Measurements from ENCODE around the gene GSTM4. TPM values are rescaled to one million over a fixed set of nuclear protein-coding genes. Genes with fewer than 3 reads are reported as not detected.

Gene GSTM4
- total RNA-seq, 4 donors from 2014 or later, result 64.9 to 104 (median 94.8) TPM

- 60 to 62% methylated on average over 3 of the region's 3 CpGs for WGBS, 2 donors (ENCODE audit: low coverage in 1 of 2)
- H3K27ac ChIP-seq, result no peak overlapping the region
- intact Hi-C loops (cut with DNase I; ENCODE audit: low total_unique reads), result loop anchor here (5.0 kb wide), 1 partner anchor 130 kb away; no protein-coding TSS in a partner anchor
- no peak for DNase-seq
- H3K4me3 ChIP-seq, result no peak overlapping the region
- H3K36me3 ChIP-seq, result no peaks in the 10 kb centered on the region
- no peaks in the 10 kb centered on the region for H3K9me3 ChIP-seq
- H3K27me3 ChIP-seq, result no peaks in the 10 kb centered on the region
- peaks cover 0 to 9% (median 8%) of the 10 kb centered on the region in 4 donors for H3K4me1 ChIP-seq
- TF ChIP-seq, protein P1, sequence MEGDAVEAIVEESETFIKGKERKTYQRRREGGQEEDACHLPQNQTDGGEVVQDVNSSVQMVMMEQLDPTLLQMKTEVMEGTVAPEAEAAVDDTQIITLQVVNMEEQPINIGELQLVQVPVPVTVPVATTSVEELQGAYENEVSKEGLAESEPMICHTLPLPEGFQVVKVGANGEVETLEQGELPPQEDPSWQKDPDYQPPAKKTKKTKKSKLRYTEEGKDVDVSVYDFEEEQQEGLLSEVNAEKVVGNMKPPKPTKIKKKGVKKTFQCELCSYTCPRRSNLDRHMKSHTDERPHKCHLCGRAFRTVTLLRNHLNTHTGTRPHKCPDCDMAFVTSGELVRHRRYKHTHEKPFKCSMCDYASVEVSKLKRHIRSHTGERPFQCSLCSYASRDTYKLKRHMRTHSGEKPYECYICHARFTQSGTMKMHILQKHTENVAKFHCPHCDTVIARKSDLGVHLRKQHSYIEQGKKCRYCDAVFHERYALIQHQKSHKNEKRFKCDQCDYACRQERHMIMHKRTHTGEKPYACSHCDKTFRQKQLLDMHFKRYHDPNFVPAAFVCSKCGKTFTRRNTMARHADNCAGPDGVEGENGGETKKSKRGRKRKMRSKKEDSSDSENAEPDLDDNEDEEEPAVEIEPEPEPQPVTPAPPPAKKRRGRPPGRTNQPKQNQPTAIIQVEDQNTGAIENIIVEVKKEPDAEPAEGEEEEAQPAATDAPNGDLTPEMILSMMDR (IDR thresholded peaks at IDR 0.05), result no peak
- TF ChIP-seq POLR2AphosphoS5 (IDR thresholded peaks at IDR 0.05) (no peak), POLR2A (IDR thresholded peaks at IDR 0.05) (no peak), EP300 (IDR thresholded peaks at IDR 0.05; ENCODE audit: low read depth) (no peak)
- in situ Hi-C loops (cut with MboI; ENCODE audit: low pct_ligation_motif_present in 1 of 4, low pct_unique_long_range_greater_than_20kb in 1 of 4, low sequenced_read_pairs in 3 of 4), result loop anchor here in 1 of 4 donors (5.0 kb wide), 1 partner anchor 130 kb away; no protein-coding TSS in a partner anchor
Observed at GRCh38 chr1:109642626-109643025, 13.3 kb upstream of the GSTM4 start.

GRCh38 chr1:109643385-109644230 lies 12.3 kb upstream of the GSTM4 start:
- 49% methylated on average over 24 of the region's 32 CpGs; no CpG with 5 or more reads in 1 of the 2 donors for WGBS, 2 donors (ENCODE audit: low coverage in 1 of 2)
- TF ChIP-seq EP300 (IDR thresholded peaks at IDR 0.05; ENCODE audit: low read depth) (no peak), POLR2A (IDR thresholded peaks at IDR 0.05) (no peak), POLR2AphosphoS5 (IDR thresholded peaks at IDR 0.05) (no peak)
- TF ChIP-seq, protein P1 (IDR thresholded peaks at IDR 0.05), result peak; percentile 85 to 90 (median 88)
- H3K36me3 ChIP-seq, result no peaks in the 10 kb centered on the region
- no peaks in the 10 kb centered on the region for H3K9me3 ChIP-seq
- peaks cover 0 to 9% (median 8%) of the 10 kb centered on the region in 4 donors for H3K4me1 ChIP-seq
- intact Hi-C loops (cut with DNase I; ENCODE audit: low total_unique reads) (loop anchor here (5.0 kb wide), 1 partner anchor 129 kb away; no protein-coding TSS in a partner anchor), in situ Hi-C loops (cut with MboI; ENCODE audit: low pct_ligation_motif_present in 1 of 4, low pct_unique_long_range_greater_than_20kb in 1 of 4, low sequenced_read_pairs in 3 of 4) (loop anchor here in 1 of 4 donors (5.0 kb wide), 1 partner anchor 129 kb away; no protein-coding TSS in a partner anchor)
- H3K4me3 ChIP-seq, result no peak overlapping the region
- H3K27me3 ChIP-seq, result no peaks in the 10 kb centered on the region
- DNase-seq, result peak; percentile 92
- no peak overlapping the region for H3K27ac ChIP-seq

GRCh38 chr1:109644670-109645069 lies 11.2 kb upstream of the GSTM4 start:
- DNase-seq, result no peak
- no peaks in the 10 kb centered on the region for H3K9me3 ChIP-seq
- TF ChIP-seq, protein P1 (IDR thresholded peaks at IDR 0.05), result no peak
- TF ChIP-seq POLR2AphosphoS5 (IDR thresholded peaks at IDR 0.05), result no peak
- no peak for TF ChIP-seq EP300 (IDR thresholded peaks at IDR 0.05; ENCODE audit: low read depth)
- no peak for TF ChIP-seq POLR2A (IDR thresholded peaks at IDR 0.05)
- no peak overlapping the region for H3K4me3 ChIP-seq
- in situ Hi-C loops (cut with MboI; ENCODE audit: low pct_ligation_motif_present in 1 of 4, low pct_unique_long_range_greater_than_20kb in 1 of 4, low sequenced_read_pairs in 3 of 4), result loop anchor here in 1 of 4 donors (5.0 kb wide), 1 partner anchor 128 kb away; no protein-coding TSS in a partner anchor
- intact Hi-C loops (cut with DNase I; ENCODE audit: low total_unique reads), result loop anchor here (5.0 kb wide), 1 partner anchor 128 kb away; no protein-coding TSS in a partner anchor
- H3K27ac ChIP-seq, result no peak overlapping the region
- H3K4me1 ChIP-seq, result peaks cover 0 to 9% (median 8%) of the 10 kb centered on the region in 4 donors
- no peaks in the 10 kb centered on the region for H3K36me3 ChIP-seq
- no peaks in the 10 kb centered on the region for H3K27me3 ChIP-seq
- no CpG with 5 or more reads among the region's 10 CpGs for WGBS, 2 donors (ENCODE audit: low coverage in 1 of 2)

- no peaks in the 10 kb centered on the region for H3K36me3 ChIP-seq
- in situ Hi-C loops (cut with MboI; ENCODE audit: low pct_ligation_motif_present in 1 of 4, low pct_unique_long_range_greater_than_20kb in 1 of 4, low sequenced_read_pairs in 3 of 4) (no loop called here), intact Hi-C loops (cut with DNase I; ENCODE audit: low total_unique reads) (no loop called here)
- H3K9me3 ChIP-seq, result no peaks in the 10 kb centered on the region
- DNase-seq, result no peak
- no peaks in the 10 kb centered on the region for H3K27me3 ChIP-seq
- H3K4me3 ChIP-seq, result no peak overlapping the region
- 57 to 67% methylated on average over 4 of the region's 4 CpGs for WGBS, 2 donors (ENCODE audit: low coverage in 1 of 2)
- peak overlapping the region in 1 of 4 donors; percentile 36 for H3K27ac ChIP-seq
- no peaks in the 10 kb centered on the region for H3K4me1 ChIP-seq
- TF ChIP-seq, protein P1 (IDR thresholded peaks at IDR 0.05), result peak in 1 of 5 experiments; percentile 6
- TF ChIP-seq POLR2AphosphoS5 (IDR thresholded peaks at IDR 0.05), result no peak
Observed at GRCh38 chr1:109649491-109649914, 6.4 kb upstream of the GSTM4 start.
